Measurements from ENCODE around the gene KATNAL2.
"Not testable (repeated sequence)": the region's sequence is repeated elsewhere in the genome, so short reads cannot be mapped to it uniquely, and the experiment has no call there.

Gene KATNAL2

DNA sequence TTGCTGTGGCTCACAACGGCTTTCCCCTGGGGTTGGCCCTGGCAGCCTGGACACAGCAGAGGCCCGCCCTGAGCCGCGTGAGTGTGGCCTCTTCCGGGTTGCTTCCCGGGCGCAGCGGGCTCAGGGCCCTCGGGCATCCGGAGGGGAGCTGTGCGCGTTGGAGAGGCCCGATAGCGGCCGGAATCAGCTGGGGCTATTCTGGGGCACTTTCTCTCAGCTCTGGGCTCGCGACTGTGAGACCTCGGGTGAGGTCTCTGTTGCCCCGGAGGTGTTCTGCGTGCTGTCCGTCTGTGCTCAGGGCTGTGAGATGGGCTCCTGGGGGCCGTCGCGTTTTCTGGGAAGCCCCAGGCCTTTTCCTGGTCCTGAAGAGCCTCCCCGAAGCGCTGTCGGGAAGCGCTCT lies 117.2 kb downstream of the KATNAL2 start:
- not testable (repeated sequence) for DNase-seq

DNA sequence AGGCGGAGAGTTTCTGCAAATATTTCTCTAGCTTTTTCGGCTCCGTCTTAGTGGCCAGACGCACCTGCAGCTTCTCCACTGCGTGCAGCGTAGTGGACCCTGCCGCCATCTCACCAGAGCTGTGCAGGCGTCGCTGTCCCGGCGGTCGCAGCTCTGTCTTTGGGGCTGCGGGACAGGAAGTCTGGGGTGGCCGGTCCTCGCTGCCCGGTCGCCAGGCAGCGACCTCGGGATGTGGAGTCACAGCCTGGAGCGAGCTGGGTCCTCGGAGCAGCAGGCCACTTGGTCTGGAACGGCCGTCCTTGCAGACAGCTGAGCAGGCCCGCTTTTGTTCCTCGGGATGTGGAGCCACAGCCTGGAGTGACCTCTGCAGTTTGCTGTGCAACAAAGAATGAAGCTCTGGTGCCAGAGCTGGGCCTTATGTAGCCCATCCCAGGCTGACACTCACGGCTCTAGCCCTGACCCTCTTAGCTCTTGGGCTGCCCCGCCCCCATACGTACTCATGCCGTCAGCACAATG lies 117.8 kb downstream of the KATNAL2 start, which contains the start of gene ELOA2:
TSS of gene ELOA2 (minus strand) at position 466 of the 516 bp plus-strand sequence. CDS start at position 109, 357 bp downstream.
- DNase-seq: no peak

DNA sequence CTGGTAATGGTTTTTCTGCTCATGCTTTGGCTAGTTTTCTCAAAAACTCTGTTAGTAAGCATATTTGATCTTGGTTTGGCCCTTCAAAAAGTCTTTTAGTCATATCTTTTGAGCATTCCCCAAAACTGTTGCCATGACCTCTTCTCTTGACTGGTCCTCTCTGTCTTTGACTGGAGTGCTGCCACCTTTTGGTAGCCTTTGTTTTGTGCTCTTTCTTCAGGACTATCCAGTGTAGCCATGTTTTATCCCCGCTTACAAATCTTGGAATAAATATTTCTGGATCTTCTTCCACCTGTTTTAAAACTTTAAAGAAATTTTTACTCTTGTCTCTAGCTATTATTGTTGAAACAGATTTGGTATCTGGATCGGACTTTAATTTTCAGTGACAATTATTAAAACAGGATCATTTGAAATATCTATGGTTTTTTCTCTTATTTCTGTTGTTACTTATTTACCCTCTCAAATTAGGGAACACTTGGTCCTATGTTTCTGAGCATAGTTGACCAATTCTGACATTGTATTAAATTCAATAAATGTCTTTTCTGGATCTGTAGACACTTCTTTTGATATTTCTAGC lies 119.0 kb downstream of the KATNAL2 start:
- DNase-seq: no peak

DNA sequence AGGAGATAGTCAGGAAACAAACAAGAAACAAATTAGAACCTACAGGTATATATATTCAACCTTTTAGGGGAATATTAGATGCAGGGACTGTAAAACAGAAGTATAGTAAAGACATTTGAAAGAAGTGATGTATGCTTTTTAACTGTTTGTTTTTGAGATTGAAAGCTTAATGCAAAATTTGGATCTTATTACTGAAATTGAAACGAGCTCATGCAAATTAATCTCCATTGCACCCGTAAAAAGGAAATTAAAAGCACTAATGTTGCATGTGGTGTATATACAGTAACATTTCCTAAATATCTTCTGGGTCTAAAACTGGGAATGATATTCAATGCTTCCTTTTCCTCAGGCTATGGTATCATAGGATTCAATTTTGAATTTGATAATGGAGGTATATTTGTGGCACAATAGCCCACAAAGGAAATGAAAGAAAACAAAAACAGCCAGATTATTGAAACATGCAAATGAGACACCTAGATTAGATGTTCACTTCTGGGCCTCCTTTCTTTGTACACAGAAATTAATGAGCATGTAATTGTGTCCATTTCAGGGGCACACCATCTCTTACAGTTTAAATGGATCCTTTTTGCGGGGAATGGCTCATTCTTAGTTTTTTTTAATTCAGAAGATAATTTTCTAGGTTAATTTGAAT lies 119.7 kb downstream of the KATNAL2 start:
- DNase-seq: no peak

DNA sequence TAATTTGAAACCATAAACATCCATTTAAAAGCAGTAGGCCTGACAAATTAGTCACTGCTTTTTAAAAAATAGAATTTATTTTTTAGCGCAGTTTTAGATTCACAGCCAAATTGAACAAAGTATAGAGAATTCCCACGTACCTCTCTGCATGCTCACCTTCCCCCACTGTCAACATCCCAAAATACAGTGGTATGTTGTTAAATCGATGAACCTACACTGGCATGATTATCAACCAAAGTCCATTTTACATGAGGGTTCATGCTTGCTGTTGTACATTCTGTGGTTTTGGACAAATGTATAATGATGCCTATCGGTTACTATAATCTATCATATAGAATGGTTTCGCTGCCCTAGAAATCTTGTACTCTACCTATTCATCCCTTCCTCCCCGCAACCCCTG lies 123.6 kb downstream of the KATNAL2 start:
- no peak for DNase-seq

DNA sequence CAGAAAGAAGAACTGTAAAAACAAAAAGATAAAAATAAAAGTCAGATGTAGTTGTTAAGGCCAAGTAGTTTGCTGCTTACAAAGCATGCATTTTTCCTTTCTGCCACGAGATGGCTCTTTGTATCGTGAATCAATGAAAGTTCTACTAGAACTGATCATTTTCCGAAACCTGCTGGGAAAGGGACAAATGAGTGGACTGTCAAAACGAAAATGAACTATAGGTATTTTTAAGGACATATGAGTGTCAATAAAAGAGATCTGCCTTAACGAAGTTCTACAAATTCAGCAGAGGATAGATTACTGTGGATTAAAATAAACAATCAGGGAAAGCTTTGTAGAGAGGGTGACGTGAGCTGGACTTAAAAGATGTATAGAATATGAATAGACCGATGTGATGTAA lies 133.1 kb downstream of the KATNAL2 start:
- DNase-seq: peak in 1 of 2 donors; percentile 64

DNA sequence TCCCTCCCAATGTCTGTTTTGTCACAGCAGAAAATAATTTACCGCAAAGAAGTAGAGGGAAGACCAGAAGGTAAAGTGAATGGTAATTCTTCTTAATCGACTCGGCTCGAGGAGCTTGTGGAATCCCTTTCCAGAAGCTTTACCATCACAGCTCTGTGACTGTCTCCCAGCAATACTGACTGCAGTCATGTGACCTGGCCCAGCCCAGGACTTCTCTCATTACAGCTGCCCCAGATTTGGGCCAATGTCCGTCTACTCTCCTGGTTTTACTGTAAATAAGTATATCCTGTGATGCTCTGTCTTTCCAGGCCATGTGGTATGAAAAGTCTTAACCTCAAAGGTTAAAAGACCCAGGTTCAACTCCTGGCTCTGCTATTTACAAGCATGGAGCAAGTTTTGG lies 137.0 kb downstream of the KATNAL2 start:
- no peak for DNase-seq

DNA sequence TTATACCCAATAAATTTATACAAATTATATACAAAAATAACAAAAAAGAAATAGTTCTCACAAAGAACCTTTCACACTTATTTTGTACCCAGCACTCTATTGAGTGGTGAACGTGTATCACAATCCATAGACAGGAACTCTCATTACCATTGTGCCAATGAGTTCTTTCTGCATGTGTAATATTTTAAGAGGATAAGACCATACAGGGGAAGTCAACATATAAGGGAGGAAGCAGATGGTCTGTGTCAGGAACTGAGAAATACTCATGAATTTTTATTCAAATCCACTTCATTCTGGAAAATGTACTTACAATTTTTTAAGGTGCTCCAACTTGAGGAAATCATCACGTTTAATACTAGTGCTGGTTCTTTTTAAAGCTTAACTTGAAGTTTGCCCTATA lies 145.1 kb downstream of the KATNAL2 start:
- no peak for DNase-seq

DNA sequence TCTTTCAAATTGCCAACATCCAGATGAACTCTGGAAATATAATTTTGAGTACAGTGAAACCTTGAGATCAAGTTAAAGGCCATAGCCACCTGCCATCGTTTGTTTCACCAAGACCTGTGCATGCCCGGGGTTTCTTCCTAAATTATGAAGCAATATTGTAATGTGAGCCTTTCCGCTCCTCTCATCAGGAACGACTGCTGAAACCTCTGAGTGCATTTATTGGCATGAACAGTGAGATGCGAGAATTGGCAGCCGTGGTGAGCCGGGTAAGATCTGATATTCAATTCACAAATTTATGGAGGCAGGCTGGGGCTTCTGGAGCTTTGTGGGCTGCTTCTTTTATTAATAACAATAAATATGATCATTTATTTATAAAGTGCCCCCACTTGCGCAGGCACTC lies 145.7 kb downstream of the KATNAL2 start:
- DNase-seq: no peak

DNA sequence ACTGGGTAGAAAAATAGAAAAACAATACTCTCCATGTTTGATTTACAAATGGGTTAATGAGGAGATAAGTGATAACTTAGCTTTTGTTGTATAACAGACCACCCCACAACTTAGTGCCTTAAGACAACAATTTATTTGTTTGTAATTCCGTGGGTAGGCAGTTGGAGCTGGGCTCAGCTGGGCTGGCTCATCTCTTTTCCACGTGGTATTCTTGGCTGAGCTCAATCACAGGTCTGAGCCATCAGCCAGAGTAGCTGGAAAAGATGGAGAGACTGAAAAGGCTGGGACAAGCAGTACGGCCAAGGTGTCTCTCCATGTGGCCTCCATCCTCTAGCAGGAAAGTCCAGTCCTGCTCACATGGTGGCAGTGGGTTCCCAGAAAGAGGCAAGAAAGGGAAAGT lies 150.2 kb downstream of the KATNAL2 start:
- DNase-seq: no peak

DNA sequence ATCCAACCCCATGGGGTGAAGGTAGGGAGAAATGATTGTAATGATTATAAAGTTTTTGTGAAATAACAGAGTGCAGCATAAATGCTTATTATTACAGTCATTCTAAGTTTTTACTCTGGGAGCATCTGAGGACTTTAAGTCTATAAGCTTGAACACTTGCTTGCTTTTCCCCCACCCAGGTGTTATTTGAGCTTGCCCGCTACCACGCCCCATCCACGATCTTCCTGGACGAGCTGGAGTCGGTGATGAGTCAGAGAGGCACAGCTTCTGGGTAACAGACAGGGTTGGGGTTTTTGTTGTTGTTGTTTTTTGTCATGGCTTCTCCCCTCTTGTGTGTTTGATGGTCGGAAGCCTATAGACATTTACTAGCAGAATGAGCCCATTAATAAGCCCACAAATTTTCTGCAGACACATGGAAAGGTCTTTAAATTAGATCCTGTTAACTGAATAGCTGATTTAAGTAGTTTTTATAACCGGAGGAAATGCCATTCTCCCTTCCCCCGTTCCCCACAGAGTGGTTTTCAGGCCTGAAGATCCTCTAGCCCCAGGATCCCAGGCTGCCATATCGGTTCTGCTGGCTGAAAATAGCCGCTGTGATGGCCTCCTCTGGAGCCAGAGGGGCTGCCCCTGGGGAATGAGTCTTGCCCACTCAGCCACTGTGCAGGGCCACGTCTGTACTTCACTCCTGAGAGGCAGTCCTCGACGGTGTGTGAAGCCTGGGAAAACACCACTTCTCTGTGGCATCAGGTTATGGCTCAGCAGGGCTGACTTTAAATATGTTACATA lies 157.9 kb downstream of the KATNAL2 start:
- no peak for DNase-seq

DNA sequence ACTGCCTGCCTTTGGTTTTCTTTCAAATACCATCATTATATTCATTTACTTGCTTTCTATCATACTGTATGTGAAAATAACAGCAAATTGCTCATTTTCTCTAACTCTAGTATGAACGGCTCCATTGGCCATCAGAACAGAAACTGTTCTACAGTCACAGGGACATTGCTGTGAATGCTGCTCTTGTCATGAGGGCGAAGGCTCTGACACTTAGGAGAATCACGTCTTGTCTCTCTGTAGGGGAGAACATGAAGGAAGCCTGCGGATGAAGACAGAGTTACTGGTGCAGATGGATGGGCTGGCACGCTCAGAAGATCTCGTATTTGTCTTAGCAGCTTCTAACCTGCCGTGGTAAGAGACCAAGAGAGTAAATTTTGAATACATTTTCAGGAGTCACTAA lies 159.7 kb downstream of the KATNAL2 start:
- DNase-seq: peak; percentile 2 to 8

DNA sequence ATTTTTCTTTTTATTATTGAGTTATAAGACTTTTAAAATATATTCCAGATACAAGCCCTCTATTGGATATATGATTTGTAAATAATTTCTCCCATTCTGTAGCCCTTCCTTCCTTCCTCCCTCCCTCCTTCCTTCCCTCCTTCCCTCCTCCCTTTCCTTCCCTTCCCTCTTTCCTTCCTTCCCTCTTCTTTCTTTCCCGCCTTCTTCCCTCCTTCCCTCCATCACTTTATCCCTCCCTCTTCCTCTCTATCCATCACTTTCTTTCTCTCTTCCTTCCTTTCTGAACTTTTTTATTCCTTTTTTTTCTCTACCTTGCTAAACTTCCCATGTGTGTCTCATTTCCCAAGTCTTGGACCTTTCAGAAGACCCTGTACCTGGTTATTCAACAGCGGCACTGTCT lies 163.5 kb downstream of the KATNAL2 start:
- no peak for DNase-seq

DNA sequence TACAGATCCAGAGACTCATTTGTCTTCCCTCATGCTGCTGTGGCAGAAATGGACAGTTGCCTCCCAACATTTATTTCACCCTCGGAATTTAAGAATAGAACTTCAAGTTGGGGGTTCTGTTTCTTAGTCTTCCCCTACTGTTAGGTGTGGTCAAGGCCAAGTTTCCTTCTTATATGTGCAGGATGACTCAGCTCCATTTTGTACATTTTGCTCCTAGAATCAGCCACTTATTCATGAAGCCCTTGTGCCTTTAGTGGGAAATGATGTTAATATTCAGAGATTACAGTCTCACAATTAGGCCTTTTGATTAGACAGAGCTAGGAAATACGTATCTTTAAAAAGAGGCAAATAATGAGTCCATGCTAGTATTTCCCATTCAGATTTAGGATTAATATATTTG lies 164.2 kb downstream of the KATNAL2 start:
- no peak for DNase-seq

DNA sequence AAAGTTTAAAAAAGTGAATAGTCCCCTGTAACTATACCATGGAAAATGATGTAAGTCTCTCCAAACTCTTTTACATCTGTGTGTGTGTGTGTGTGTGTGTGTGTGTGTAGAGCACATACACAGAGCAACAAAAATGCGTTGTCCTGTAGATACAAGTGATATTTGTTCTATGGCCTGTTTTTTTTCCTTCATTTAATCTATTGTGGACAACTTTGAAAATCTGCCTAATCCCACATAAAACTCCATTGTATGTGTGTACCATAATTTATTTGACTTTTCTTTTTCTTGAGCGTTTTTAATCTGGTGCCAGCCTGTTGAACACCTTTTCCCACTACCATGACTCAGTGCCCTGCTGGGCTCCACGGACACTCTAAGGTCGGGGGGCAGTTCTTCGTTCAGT lies 170.3 kb downstream of the KATNAL2 start:
- peak; percentile 15 to 20 for DNase-seq

DNA sequence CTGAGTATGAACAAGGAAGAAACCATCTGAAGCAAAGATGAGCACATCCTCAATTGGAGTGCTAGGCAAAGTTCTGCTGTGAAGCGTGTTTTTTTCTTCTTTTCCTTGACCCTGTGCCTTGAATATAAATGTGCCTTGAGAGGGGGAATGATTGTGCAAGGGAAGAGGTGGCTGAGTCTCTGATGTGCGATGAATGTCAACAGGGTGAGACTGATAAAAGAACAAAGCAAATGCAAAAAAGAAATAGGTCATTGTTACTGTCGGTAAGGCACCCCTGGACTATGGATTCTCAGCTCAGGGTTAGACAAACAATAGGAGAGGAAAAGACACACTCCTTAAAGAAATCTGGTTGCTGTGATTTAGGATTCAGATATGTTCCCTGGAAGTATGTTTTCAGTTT lies 178.4 kb downstream of the KATNAL2 start:
- no peak for DNase-seq

DNA sequence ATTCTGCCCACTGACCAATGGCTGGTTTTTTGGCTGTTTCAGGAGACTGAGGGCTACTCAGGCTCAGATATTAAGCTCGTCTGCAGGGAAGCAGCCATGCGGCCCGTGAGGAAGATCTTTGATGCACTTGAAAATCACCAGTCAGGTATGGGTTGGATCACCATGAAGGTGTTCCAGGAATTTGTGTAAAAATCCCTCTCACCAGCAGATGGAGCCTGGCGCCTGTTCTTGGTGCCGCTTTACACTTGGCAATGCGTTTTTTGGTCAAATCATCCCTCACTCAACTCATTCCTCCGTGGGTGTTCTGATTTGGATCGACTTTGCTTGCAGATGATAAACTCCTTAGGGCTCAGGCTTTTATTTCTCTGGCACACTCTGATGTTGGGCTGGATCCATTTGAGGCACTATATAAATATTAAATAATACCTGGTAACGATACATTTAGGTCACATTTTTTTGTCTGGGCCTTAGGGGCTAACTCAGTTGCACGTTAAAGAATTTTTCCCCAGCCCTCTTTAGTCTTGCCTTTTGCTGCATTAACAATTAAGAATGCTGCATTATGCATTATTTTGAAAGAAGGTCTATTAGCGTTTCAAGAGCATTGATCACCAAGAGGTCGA lies 182.9 kb downstream of the KATNAL2 start:
- peak; percentile 52 to 53 for DNase-seq

DNA sequence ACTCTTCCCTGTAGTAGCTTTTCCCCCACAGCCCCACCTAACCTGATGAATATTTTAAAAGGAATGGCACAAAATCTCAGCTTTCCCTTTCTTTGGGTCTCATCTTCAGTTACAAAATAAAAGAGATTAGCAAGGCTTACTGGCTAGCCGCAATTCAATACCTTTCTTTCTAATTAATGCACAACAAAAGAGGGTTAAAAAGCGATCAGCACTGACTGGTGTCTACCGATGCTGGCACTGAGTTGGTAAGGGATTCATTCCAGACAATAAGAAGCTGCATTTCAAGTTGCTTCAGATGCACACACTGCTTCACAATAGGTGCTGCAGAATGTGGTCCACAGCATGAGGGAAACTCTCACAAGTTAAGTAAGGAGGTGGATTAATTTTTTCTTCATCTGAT lies 191.0 kb downstream of the KATNAL2 start:
- DNase-seq: no peak

DNA sequence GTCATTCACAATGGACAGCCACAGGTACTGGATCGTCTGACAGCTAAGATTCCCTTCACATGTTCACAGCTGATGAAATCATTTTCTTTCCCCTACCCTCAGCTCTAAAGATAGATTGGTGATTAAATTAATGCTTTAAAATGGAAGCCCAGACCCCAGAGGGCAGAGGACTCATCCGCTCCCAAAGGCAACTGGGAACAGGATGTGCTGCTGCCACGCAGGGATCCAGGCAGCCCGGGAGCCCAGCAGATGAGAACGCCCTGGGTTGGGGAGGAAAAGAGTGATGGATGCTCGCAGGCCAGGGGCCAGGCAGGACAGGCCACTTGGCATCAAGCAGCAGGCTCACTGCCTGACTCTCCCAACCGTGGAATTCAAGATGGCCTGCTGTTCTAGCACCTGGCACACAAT lies 191.6 kb downstream of the KATNAL2 start:
- DNase-seq: no peak

DNA sequence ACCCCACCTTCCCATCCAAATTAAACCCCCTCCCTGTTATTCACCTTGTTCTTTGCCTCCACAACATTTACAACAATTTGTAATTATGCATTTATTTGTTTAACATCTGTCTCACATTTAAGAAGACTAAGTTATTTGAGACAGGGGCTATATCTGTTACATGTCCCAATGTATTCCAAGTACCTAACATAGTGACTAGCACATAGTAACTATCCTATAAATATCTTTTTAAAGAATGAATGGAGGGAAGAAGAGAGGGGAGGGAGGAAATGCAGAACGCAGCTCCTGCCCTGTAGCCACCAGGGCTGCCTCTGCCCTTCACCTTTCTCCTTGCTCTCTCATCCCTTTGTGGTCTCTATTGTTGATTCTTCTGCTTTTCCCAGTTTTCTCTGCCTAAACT lies 192.3 kb downstream of the KATNAL2 start:
- no peak for DNase-seq

DNA sequence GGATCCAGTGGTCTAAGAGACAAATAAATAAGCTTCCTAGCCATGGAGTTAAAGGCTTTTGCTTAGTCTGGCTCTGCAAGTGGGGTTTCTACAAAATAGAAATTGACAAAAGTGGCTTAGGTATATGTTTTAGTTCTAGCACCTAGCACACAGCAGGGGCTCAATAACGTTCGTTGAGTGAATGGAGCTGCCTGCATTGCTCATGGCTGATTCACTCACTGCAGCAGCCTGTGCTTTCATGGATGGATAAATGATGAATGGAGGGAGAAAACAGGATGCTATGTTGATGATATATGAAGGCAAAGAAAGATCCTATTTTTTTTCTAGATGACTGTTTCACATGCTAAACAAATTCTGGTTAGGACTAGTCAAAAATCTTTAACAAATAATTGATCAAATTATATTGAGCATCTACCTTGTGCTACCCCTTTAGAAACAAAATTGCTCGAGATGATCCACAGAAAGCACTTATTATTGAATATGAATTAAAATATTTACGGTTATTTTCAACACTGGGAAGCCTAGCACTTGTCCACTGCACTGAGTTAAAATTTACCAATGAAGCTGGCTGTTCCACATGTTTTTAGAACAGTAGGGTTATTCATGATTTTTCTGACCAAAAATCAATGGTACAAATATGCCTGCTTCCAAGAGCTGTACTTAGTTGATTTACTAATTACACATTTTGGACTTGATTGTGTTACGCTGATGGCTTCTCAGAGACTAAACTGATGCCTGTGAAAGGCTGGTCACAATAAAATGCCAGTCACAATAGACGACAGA lies 193.3 kb downstream of the KATNAL2 start:
- no peak for DNase-seq

DNA sequence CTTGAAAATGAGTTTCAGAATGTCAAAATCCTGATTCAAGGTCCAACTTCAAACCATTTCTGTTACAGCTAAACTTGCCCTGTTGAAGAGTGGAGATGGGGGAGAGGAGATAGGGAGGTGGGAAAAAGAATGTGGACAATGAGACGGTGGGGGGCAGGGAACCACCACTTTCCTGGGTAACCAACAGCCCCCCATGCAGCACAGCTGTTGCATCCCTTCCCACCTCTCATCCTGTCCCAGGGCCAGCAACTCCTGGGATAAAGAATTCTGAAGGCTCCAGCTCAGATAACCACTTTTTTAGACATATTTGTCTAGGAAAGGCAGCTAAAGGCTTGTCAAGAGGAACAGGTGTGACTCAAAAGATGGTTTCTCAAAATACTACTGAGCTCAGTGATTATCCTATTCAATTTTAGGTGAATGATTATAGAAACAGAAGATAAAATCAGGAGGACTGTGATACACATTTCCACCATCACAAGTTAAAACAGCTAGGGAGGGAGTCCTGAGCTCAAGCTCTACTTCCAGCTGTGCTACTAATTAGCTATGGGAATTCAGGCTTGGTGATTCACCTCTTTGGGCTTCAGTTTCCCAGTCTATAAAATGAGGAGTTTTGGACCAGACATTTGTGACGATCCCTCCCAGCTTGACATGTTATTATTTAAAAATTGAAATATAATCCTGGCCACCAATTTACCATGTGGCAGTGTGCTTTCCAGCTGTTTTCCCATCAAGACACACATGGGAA lies 196.6 kb downstream of the KATNAL2 start:
- DNase-seq: no peak
